HepG2 (cell line): ENCODE data around the gene RANBP3. TPM values are rescaled to one million over a fixed set of nuclear protein-coding genes. Genes with fewer than 3 reads are reported as not detected.

ENCODE experiments used
- ATAC-seq: fragments of 200-7000 bp; cut with Tn5 transposase; 3 replicates; pipeline ENCODE4 v1.9.1; 2020; ENCODE audit warnings: mild to moderate bottlenecking, moderate library complexity
- BruUV-seq: library from RNA; stranded (reverse); fragments of 400-500 nt; replicated peaks from 2 replicates; lab custom pipeline; 2021; lab: Mats Ljungman, UMichigan
- CTCF ChIA-PET: fragments of 300-600 bp; formaldehyde crosslinking; extraction: SDS; loops from one replicate; lab custom pipeline; 2021; ENCODE audit warnings: low total read pairs, inconsistent platforms, low intra/inter-chr PET ratio; lab: Yijun Ruan, JAX
- POLR2A ChIA-PET: fragments of 350-600 bp; sonication (Branson Sonifier 250); formaldehyde crosslinking; loops from one replicate; lab custom pipeline; 2020; ENCODE audit warnings: antibody characterized with exemption, inconsistent platforms; lab: Yijun Ruan, JAX
- DNase-seq: peaks from one replicate; pipeline ENCODE4 v3.0.0-alpha.2; 2015; ENCODE audit warnings: low spot score
- FAIRE-seq: peaks from 3 replicates; lab custom pipeline; 2011; peaks lifted over from hg19 to GRCh38; lab: Jason Lieb, UNC
- H2AFZ ChIP-seq: one replicate; pipeline ENCODE4 v1.6.1; 2011; ENCODE audit warnings: low read length, inconsistent platforms
- H3K27ac ChIP-seq: fragments of 300-600 bp; 3 replicates; pipeline ENCODE4 v1.8.0; 2011; ENCODE audit warnings: mixed run types, mild to moderate bottlenecking, mixed read lengths, low read length, inconsistent platforms; ENCODE audit not compliant: insufficient read depth; ENCODE audit errors: extremely low read length
- H3K27me3 ChIP-seq, 2 experiments: fragments of 200-600 bp in 1 of 2; 2 replicates in 1 of 2; 3 replicates in 1 of 2; pipeline versions ENCODE4 v1.6.0 to v1.8.0; 2011; ENCODE audit warnings: low read length in 2 of 2, mild to moderate bottlenecking in 2 of 2, moderate library complexity in 2 of 2, inconsistent platforms in 1 of 2; ENCODE audit not compliant: insufficient read depth in 2 of 2, control insufficient read depth in 1 of 2
- H3K36me3 ChIP-seq, 2 experiments: fragments of 200-600 bp in 1 of 2; replicated peaks in 1 of 2; 2 replicates in 1 of 2; 3 replicates in 1 of 2; pipeline versions ENCODE4 v1.5.1 to v1.8.0; 2011; ENCODE audit warnings: low read length in 2 of 2, inconsistent platforms in 1 of 2; ENCODE audit not compliant: insufficient read depth in 2 of 2, control insufficient read depth in 1 of 2
- H3K4me1 ChIP-seq: 2 replicates; pipeline ENCODE4 v1.5.1; 2012; ENCODE audit warnings: low read length, inconsistent platforms; ENCODE audit not compliant: insufficient read depth
- H3K4me2 ChIP-seq: 2 replicates; pipeline ENCODE4 v1.6.0; 2011; ENCODE audit warnings: low read depth, low read length, inconsistent platforms
- H3K4me3 ChIP-seq, 3 experiments: fragments of 200-600 bp in 1 of 3; sonication (generic), shearing (Covaris generic) in 1 of 3; replicated peaks in 1 of 3; 2 replicates each; pipeline ENCODE4 v1.5.1; 2011 to 2016; ENCODE audit warnings: low read length in 3 of 3, inconsistent platforms in 2 of 3, low read depth in 2 of 3, mild to moderate bottlenecking in 2 of 3, control low read depth in 1 of 3, mixed read lengths in 1 of 3; ENCODE audit not compliant: insufficient read depth in 1 of 3
- H3K79me2 ChIP-seq: one replicate; pipeline ENCODE4 v1.6.1; 2011; ENCODE audit warnings: low read length, inconsistent platforms; ENCODE audit not compliant: insufficient read depth
- H3K9ac ChIP-seq: 2 replicates; pipeline ENCODE4 v1.6.0; 2011; ENCODE audit warnings: mild to moderate bottlenecking, low read depth, low read length, inconsistent platforms; ENCODE audit not compliant: insufficient read depth
- H3K9me3 ChIP-seq: 2 replicates; pipeline ENCODE4 v1.5.1; 2012; ENCODE audit warnings: mild to moderate bottlenecking, low read length
- H4K20me1 ChIP-seq: 2 replicates; pipeline ENCODE4 v1.6.0; 2011; ENCODE audit warnings: inconsistent platforms, mild to moderate bottlenecking, low read length, moderate library complexity; ENCODE audit not compliant: insufficient read depth
- AKAP8 ChIP-seq: sonication (generic); formaldehyde crosslinking; IDR thresholded peaks from 2 replicates; pipeline ENCODE4 v1.5.1; 2020; ENCODE audit warnings: mild to moderate bottlenecking, missing genetic modification reagents
- CREBL2 ChIP-seq: sonication (generic); formaldehyde crosslinking; IDR thresholded peaks from 2 replicates; pipeline ENCODE4 v1.8.1; 2023; ENCODE audit warnings: missing genetic modification reagents, mild to moderate bottlenecking, borderline replicate concordance
- SOX5 ChIP-seq: IDR thresholded peaks from 2 replicates; pipeline ENCODE4 v1.6.1; 2016; ENCODE audit warnings: borderline replicate concordance
- ZNF282 ChIP-seq: fragments of 450-650 bp; IDR thresholded peaks from 2 replicates; pipeline ENCODE4 v1.6.1; 2018; ENCODE audit not compliant: partially characterized antibody
- ZNF382 ChIP-seq: sonication (generic); formaldehyde crosslinking; IDR thresholded peaks from 2 replicates; pipeline ENCODE4 v1.5.0; 2020; ENCODE audit warnings: missing genetic modification reagents, mild to moderate bottlenecking, borderline replicate concordance
- ZNF513 ChIP-seq: sonication (generic); formaldehyde crosslinking; conservative IDR thresholded peaks from 2 replicates; pipeline ENCODE4 v1.5.0; 2020; ENCODE audit warnings: missing genetic modification reagents
- ZNF562 ChIP-seq: sonication (generic); formaldehyde crosslinking; IDR thresholded peaks from 2 replicates; pipeline ENCODE4 v1.8.0; 2022; ENCODE audit warnings: missing genetic modification reagents, borderline replicate concordance
- WGBS: methylation state at CpG from one replicate; pipeline ENCODE4 v1.1.6; 2017; ENCODE audit warnings: low lambda C conversion rate; 5-methylcytosine and 5-hydroxymethylcytosine counted together
- in situ Hi-C: cut with HindIII; loops from 2 replicates; pipeline ENCODE4 v1.10.0; 2017; ENCODE audit warnings: low pct_unique_long_range_greater_than_20kb; ENCODE audit not compliant: extremely low pct_ligation_motif_present
- intact Hi-C: fragments of 100-400 bp; cut with micrococcal nuclease; formaldehyde crosslinking; loops from one replicate; pipeline ENCODE4 v1.10.0; 2022; ENCODE audit not compliant: unreplicated experiment
- polyA plus RNA-seq, 8 experiments: library from polyadenylated mRNA; depleted of rRNA in 3 of 8; stranded (reverse) in 7 of 8; unstranded in 1 of 8; fragments of >200 nt; fragmentation: Illumina TruSeq in 4 of 8; extraction: Trizol in 4 of 8; gene quantifications; 2 replicates each; pipeline versions ENCODE4 v1.2.1 to v1.2.3, GENCODE V29; 2011 to 2016; ENCODE audit warnings: low read depth in 4 of 8, missing spikeins in 1 of 8, mixed read lengths in 1 of 8; ENCODE audit not compliant: insufficient read depth in 1 of 8
- total RNA-seq, 5 experiments: library from RNA; depleted of rRNA; stranded (reverse); fragments of >200 nt; fragmentation: Illumina TruSeq; extraction: Trizol; gene quantifications; 2 replicates each; pipeline ENCODE4 v1.2.3, GENCODE V29; 2016; ENCODE audit warnings: low read depth in 1 of 5
- TF ChIP-seq, protein P1 (sequence below): sonication (generic); formaldehyde crosslinking; IDR thresholded peaks from 2 replicates; pipeline ENCODE4 v1.8.1; 2023; ENCODE audit warnings: mild to moderate bottlenecking, moderate library complexity, missing genetic modification reagents

Gene RANBP3
- total and polyA plus RNA-seq, 2 of the 13 experiments (the other 11 are each of a cell fraction or from before 2014, with no cell fraction given), result 39.5 to 149 TPM

- no peak for TF ChIP-seq ZNF513 (CRISPR knock-in tag)
- TF ChIP-seq, all 625 proteins: peak for 8
These were observed 40.8 kb upstream of the RANBP3 start (continued) for GRCh38 chr19:6018786-6019185.

GRCh38 chr19:6017576-6017975 is 39.6 kb upstream of the RANBP3 start:
- Histone ChIP-seq H3K27me3 (peaks cover 5 to 40% of the 10 kb centered on the region in 2 experiments), H3K27ac (no peak overlapping the region), H3K79me2 (no peaks in the 10 kb centered on the region), H3K9ac (no peak overlapping the region), H2AFZ (no peak overlapping the region), H3K4me1 (peaks cover 61% of the 10 kb centered on the region)
- ChIA-PET CTCF (no interaction called here), POLR2A (no interaction called here)
- no peak for FAIRE-seq
- intact Hi-C loops (no loop called here), in situ Hi-C loops (no loop called here)
- no peak for DNase-seq
- no TSS peak for BruUV-seq
- TF ChIP-seq ZNF562 (CRISPR knock-in tag), result no peak
- TF ChIP-seq ZNF282, result no peak
- TF ChIP-seq ZNF382 (CRISPR knock-in tag), result no peak
- TF ChIP-seq, protein P1, sequence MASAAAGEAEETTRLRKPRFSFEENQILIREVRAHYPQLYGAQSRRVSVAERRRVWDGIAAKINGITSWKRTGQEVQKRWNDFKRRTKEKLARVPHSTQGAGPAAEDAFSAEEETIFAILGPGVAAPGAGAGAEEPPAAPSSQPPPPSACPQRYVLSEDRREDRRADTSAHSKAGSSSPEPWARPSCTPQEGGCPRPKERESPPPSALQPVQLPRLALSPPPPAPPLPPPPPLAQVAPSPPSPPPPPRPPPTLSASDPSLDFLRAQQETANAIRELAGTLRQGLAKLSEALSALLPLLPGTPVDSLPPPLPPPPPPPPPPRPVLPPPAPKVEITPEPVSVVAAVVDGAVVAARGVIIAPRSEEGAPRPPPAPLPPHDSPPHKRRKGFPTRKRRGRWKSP (CRISPR knock-in tag), result no peak
- no peak for TF ChIP-seq AKAP8 (CRISPR knock-in tag)
- TF ChIP-seq CREBL2, result no peak
- TF ChIP-seq SOX5 (CRISPR knock-in tag), result no peak
- TF ChIP-seq, all 625 proteins: peak for 0
- Histone ChIP-seq H3K4me3 (no peak overlapping the region), H3K4me2 (no peak overlapping the region), H3K9me3 (no peaks in the 10 kb centered on the region), H4K20me1 (no peaks in the 10 kb centered on the region), H3K36me3 (no peaks in the 10 kb centered on the region)
- no peak for ATAC-seq
- 42% methylated on average over 2 of the region's 11 CpGs for WGBS
